Measurements from ENCODE around the gene HOXA4.

The HOXA4 gene

DNA sequence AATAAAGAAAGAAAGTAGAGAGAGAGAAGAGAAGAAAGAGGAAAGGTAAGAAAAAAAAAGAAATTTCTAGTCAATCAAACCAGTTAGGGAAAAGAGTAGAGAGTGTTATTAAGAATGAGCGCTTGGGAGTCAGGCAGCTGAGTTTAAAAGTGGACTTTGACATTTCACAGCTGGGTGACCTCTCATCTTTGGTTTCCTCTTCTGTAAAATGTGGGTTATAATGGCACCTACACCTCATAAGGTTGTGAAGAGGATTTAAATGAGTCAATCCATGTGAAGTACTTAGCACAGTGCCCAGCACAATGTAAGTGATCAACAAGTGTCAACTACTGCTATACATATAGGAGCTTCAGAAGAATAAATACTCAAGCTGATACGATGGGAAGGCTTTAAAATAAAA, 46.9 kb downstream of the HOXA4 start:
- peak; percentile 37 for DNase-seq

DNA sequence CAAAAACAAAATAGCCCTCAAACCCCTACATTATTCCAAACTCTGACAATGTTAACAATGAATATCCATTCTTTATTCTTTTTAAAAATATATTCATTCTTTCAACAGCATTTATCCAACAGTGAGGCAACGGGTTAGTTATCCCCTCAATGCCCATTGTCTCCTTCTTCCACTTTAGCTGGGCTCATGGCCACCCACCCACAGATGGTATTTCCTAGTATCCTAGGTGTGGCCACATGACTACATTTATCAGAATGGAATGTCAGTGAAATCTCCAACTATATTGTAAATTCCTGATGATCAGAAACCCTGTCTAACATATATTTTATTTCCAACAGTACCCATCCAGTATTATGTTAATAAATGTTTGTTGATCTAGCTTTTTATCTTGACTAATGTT, 48.4 kb downstream of the HOXA4 start:
- DNase-seq, result no peak

DNA sequence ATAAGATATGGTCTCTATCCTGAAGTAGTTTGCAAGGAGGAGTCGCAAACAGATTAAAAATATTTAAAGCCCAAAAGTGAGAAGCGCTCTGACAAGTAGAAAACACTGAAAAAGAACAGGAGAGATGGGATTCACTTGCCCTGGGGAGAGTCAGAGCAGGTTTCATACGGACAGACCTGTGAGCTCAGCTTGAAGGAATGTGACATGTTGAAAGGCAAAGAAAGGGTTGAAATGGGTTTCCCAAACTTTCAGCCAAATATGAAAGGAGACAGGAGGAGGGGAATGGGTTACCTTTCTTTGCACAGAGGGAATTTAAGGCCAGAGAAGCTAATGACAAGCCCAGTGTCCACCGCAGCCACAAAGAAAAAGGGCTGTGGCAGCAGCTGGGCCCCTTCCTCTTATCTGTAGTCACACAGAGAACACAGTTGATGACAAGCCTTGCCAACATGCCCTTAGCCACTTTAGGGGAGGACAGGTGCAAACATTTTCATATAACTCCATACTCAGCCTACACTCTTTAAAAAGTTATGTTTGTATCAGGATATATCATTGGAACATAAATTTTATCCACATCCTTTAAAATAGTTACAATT, 49.6 kb downstream of the HOXA4 start:
- DNase-seq, result no peak

DNA sequence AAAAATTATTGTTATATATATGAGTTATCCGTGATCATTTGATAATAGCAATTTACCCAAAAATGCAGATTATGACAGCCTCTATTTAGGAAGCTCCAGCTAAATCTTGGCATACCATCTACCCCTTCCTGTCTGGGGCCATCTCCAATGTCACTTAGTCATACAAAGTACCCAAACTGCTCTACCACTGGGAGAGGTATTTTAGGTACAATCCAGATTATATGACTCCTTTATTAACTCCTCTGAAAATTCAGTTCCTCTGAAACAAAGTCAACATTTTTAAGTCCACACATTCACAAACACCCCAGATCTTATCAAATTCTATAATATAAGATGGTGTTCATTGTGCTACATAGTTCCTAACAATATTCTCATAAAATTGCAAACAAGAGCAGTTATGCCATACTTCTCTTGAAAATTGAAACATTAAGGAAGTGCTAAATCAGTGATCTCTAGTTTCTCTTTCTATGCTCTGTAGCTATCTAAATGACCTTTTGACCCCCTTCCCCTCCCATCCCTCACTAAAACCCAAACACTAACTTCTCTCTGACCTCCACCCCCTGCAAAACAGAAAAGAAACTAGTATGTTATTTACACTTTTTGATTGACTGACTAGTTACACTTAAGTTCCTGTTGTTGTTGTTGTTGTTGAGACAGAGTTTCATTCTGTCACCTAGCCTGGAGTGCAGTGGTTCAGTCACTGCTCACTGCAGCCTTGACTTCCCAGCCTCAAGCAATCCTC, 51.2 kb downstream of the HOXA4 start:
- no peak for DNase-seq

DNA sequence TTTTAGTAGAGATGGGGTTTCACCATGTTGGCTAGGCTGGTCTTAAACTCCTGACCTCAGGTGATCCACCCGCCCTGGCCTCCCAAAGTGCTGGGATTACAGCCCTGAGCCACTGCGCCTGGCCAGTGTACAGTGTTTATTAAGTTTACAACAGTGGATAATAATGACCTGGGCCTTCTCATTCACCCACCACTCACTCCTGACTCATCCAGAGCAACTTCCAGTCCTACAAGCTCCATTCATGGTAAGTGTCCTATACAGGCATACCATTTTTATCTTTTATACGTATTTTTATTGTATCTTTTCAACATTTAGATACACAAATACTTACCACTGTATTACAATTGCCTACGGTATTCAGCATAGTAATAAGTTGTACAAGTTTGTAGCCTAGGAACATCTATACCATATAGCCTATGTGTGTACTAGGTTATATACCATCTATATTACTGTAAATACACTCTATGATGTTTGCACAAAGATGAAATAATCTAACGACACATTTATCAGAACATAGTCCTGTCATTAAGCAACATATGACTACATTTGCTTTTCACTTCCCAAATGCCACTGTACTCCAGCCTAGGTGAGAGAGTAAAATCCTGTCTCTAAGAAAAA, 51.8 kb downstream of the HOXA4 start:
- DNase-seq, result no peak
